Liver (tissue), 9 donors: ENCODE data around the gene SV2B. TPM values are rescaled to one million over a fixed set of nuclear protein-coding genes. Genes with fewer than 3 reads are reported as not detected.

Source experiments
- DNase-seq: peaks from one replicate; pipeline ENCODE4 v3.0.0-alpha.2; 2017; ENCODE audit warnings: low spot score
- H3K27ac ChIP-seq, 2 donors: one replicate each; pipeline ENCODE4 v1.7.0; 2013; ENCODE audit warnings: inconsistent platforms in 2 of 2, low read length in 2 of 2, control low read depth in 1 of 2, low read depth in 1 of 2, mild to moderate bottlenecking in 1 of 2
- H3K27me3 ChIP-seq, 4 donors: one replicate each; pipeline versions ENCODE4 v1.6.1 to v1.7.0; 2013; ENCODE audit warnings: low read length in 3 of 4, inconsistent platforms in 1 of 4, mild to moderate bottlenecking in 1 of 4, moderate library complexity in 1 of 4; ENCODE audit not compliant: control insufficient read depth in 4 of 4, insufficient read depth in 4 of 4
- H3K36me3 ChIP-seq, 4 donors: one replicate each; pipeline versions ENCODE4 v1.6.1 to v1.7.0; 2013; ENCODE audit warnings: low read length in 3 of 4, mild to moderate bottlenecking in 3 of 4, low read depth in 1 of 4, moderate library complexity in 1 of 4; ENCODE audit not compliant: control insufficient read depth in 4 of 4, insufficient read depth in 3 of 4
- H3K4me1 ChIP-seq, 4 donors: one replicate each; pipeline versions ENCODE4 v1.6.1 to v1.7.0; 2013; ENCODE audit warnings: low read length in 3 of 4, mild to moderate bottlenecking in 3 of 4, moderate library complexity in 1 of 4; ENCODE audit not compliant: control insufficient read depth in 4 of 4, insufficient read depth in 4 of 4
- H3K4me3 ChIP-seq, 3 donors: one replicate each; pipeline versions ENCODE4 v1.6.1 to v1.7.0; 2013; ENCODE audit warnings: low read length in 3 of 3, control low read depth in 1 of 3, low read depth in 1 of 3, mild to moderate bottlenecking in 1 of 3
- H3K9ac ChIP-seq, 2 donors: one replicate each; pipeline ENCODE4 v1.7.0; 2013; ENCODE audit warnings: low read length in 2 of 2, mild to moderate bottlenecking in 2 of 2, moderate library complexity in 2 of 2, control low read depth in 1 of 2, low read depth in 1 of 2
- H3K9me3 ChIP-seq, 4 donors: one replicate each; pipeline versions ENCODE4 v1.6.1 to v1.7.0; 2013; ENCODE audit warnings: low read length in 3 of 4; ENCODE audit not compliant: control insufficient read depth in 4 of 4
- ATF3 ChIP-seq: IDR thresholded peaks from 2 replicates; pipeline ENCODE4 v1.6.1; 2016; ENCODE audit warnings: antibody characterized with exemption
- CTCF ChIP-seq: fragments of 150-350 bp; IDR thresholded peaks from 2 replicates; pipeline ENCODE4 v1.5.1; 2017; ENCODE audit warnings: improper control_type of control experiment, low read depth, low read length; ENCODE audit not compliant: missing input control
- EGR1 ChIP-seq, 2 donors: IDR thresholded peaks; 2 replicates each; pipeline ENCODE4 v1.6.1; 2016 to 2018; ENCODE audit warnings: antibody characterized with exemption in 2 of 2, low read depth in 2 of 2
- FOXA1 ChIP-seq: IDR thresholded peaks from 2 replicates; pipeline ENCODE4 v1.6.1; 2016; ENCODE audit warnings: antibody characterized with exemption
- FOXA2 ChIP-seq: IDR thresholded peaks from 2 replicates; pipeline ENCODE4 v1.6.1; 2016; ENCODE audit warnings: antibody characterized with exemption
- GABPA ChIP-seq, 2 donors: IDR thresholded peaks in 1 of 2; conservative IDR thresholded peaks in 1 of 2; 2 replicates each; pipeline ENCODE4 v1.6.1; 2016; ENCODE audit warnings: antibody characterized with exemption in 2 of 2, mild to moderate bottlenecking in 1 of 2, moderate library complexity in 1 of 2
- HNF4A ChIP-seq, 2 donors: conservative IDR thresholded peaks; 2 replicates each; pipeline ENCODE4 v1.6.1; 2016; ENCODE audit warnings: antibody characterized with exemption in 2 of 2, mild to moderate bottlenecking in 2 of 2
- JUND ChIP-seq, 2 donors: IDR thresholded peaks; 2 replicates each; pipeline ENCODE4 v1.6.1; 2016; ENCODE audit warnings: antibody characterized with exemption in 2 of 2
- MAX ChIP-seq: IDR thresholded peaks from 2 replicates; pipeline ENCODE4 v1.6.1; 2016; ENCODE audit warnings: antibody characterized with exemption
- NR2F2 ChIP-seq: IDR thresholded peaks from 2 replicates; pipeline ENCODE4 v1.6.1; 2016; ENCODE audit warnings: antibody characterized with exemption
- RAD21 ChIP-seq, 2 donors: IDR thresholded peaks; 2 replicates each; pipeline ENCODE4 v1.6.1; 2016; ENCODE audit warnings: antibody characterized with exemption in 2 of 2, mild to moderate bottlenecking in 2 of 2
- REST ChIP-seq: IDR thresholded peaks from 2 replicates; pipeline ENCODE4 v1.6.1; 2016; ENCODE audit warnings: antibody characterized with exemption, mild to moderate bottlenecking
- RXRA ChIP-seq, 2 donors: IDR thresholded peaks; 2 replicates each; pipeline ENCODE4 v1.6.1; 2017 to 2018; ENCODE audit warnings: antibody characterized with exemption in 2 of 2, mild to moderate bottlenecking in 1 of 2
- SP1 ChIP-seq: IDR thresholded peaks from 2 replicates; pipeline ENCODE4 v1.6.1; 2018; ENCODE audit warnings: antibody characterized with exemption, mild to moderate bottlenecking
- TAF1 ChIP-seq: conservative IDR thresholded peaks from 2 replicates; pipeline ENCODE4 v1.6.1; 2016; ENCODE audit warnings: antibody characterized with exemption, mild to moderate bottlenecking
- YY1 ChIP-seq: IDR thresholded peaks from 2 replicates; pipeline ENCODE4 v1.6.1; 2016; ENCODE audit warnings: antibody characterized with exemption, mild to moderate bottlenecking
- ZBTB33 ChIP-seq: IDR thresholded peaks from 2 replicates; pipeline ENCODE4 v1.6.1; 2016; ENCODE audit warnings: antibody characterized with exemption
- WGBS: extraction: QIAGEN DNeasy Blood & Tissue Kit; methylation state at CpG from one replicate; pipeline ENCODE4 v1.1.7; 2013; 5-methylcytosine and 5-hydroxymethylcytosine counted together
- polyA plus RNA-seq, 2 donors: library from polyadenylated mRNA; stranded (reverse) in 1 of 2; unstranded in 1 of 2; fragments of 200-250 nt in 1 of 2; fragments of >200 nt in 1 of 2; fragmentation: Nextera tagmentation in 1 of 2; extraction: Ambion mirVana in 1 of 2; gene quantifications; one replicate each; pipeline versions ENCODE4 v1.2.1 to v1.2.3, GENCODE V29; 2013 to 2015
- total RNA-seq, 2 donors: library from RNA; depleted of rRNA; stranded (reverse); fragments of >200 nt; gene quantifications; one replicate each; pipeline ENCODE4 v1.2.3, GENCODE V29; 2014
- donor health status: healthy.
- donor health status: healthy.
- donor health status: healthy.
- donor health status: healthy.
- donor health status: healthy.

Gene SV2B
- total and polyA plus RNA-seq, 4 donors: 0.08 to 0.16 (median 0.09) TPM; not detected in 1

DNA sequence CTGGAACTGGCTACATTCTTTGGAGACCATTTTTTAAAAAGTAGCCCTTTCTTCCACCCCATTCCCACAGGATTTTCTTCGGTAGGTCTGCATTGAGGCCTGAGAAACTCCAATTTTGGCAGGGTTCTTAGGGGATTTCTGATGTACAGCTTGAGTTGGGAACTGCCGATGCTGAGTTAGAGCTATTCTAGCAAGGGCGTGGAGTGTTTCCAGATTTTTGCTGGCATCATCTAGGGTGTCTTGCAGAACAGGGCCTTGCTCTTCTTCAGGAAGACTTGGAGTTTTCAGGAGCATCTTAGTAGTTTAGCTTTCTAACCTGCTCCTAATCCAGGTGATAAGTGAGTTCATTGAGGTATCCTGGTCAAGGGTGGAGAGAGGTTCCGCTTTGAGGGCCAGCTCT is 41.0 kb downstream of the SV2B start:
- TF ChIP-seq GABPA (IDR thresholded peaks at IDR 0.05 in 1 of 2, conservative IDR thresholded peaks at IDR 0.05 in 1 of 2) (no peak), ZBTB33 (no peak), ATF3 (no peak), RXRA (IDR thresholded peaks at IDR 0.05) (no peak), SP1 (no peak), FOXA1 (no peak), EGR1 (IDR thresholded peaks at IDR 0.05; ENCODE audit: low read depth in 2 of 2) (no peak), REST (no peak), NR2F2 (no peak), CTCF (no peak), RAD21 (IDR thresholded peaks at IDR 0.05) (no peak), MAX (no peak), FOXA2 (no peak), JUND (IDR thresholded peaks at IDR 0.05) (no peak), HNF4A (conservative IDR thresholded peaks at IDR 0.05) (no peak), YY1 (no peak), TAF1 (no peak)
- no peak overlapping the region for H3K9ac ChIP-seq
- no peak overlapping the region for H3K4me3 ChIP-seq
- H3K4me1 ChIP-seq: no peaks in the 10 kb centered on the region
- peaks cover 0 to 1% (median 0%) of the 10 kb centered on the region in 4 donors for H3K36me3 ChIP-seq
- H3K27me3 ChIP-seq: peaks cover 0 to 9% (median 2%) of the 10 kb centered on the region in 4 donors
- no peak overlapping the region for H3K27ac ChIP-seq
- no peak for DNase-seq
- no peaks in the 10 kb centered on the region for H3K9me3 ChIP-seq
- WGBS: 83% methylated on average over 4 of the region's 4 CpGs
